GM19452 (cell line): ENCODE data around the gene HMHB1.
A peak's percentile ranks its signal among the peaks of the same experiment; 100 is the strongest.
"Not testable (repeated sequence)": the region's sequence is repeated elsewhere in the genome, so short reads cannot be mapped to it uniquely, and the experiment has no call there.

Experiments used
- ATAC-seq: cut with Tn5 transposase; IDR thresholded peaks from one replicate; pipeline ENCODE4 v1.9.1; 2021; ENCODE audit not compliant: unreplicated experiment

The HMHB1 gene

DNA sequence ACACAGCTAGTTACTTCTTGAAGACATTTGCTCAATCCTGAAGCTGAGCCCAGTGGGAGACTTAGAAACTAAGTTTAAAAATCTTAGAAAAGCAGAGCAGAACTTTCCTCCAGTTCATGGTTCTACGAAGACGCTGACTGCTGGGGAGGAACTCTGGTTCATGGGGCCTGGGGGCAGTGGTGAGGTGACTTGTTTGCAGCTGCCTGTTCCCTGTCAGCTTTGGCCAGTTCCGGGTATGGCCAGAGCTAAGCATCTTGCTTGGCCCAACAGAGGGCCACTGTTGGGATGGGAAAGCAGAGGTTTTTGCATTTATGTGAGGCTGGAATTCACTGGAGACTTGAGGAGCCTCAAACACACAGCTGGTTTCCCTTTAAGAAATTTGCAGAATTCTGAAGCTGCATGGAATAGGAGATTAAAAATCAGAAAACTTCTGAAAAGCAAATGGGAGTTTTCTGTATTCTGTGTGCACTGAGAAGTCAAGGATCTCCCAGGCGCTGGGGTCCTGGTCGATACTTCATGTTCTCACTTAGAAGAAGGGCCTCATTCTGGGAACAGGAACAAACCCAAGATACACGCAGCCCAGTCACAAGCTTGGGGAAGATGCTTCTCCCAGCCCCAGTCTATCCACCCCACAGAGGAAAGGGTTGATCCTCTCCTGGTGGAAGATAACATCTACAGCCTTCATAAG, 10.6 kb upstream of the HMHB1 start:
- no peak for ATAC-seq

DNA sequence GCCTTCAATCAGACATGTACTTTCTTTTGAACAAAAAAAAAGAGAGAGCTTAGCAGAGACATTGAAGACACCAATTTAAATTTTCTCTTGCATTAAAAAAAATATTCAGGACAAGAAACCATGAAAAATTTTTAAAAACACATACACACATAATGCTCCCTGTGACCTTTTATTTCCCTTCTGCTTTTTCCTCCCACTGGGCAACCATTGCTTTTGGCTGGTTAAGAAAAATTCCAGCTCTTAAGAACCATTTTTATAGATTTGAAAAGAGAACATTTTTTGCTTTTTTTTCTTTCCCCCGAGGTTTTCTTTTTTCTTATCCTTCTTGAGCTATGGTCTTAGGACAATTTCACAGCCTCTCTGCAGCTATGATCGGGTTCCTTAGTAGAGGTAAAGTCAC, 6.1 kb upstream of the HMHB1 start:
- ATAC-seq = no peak

DNA sequence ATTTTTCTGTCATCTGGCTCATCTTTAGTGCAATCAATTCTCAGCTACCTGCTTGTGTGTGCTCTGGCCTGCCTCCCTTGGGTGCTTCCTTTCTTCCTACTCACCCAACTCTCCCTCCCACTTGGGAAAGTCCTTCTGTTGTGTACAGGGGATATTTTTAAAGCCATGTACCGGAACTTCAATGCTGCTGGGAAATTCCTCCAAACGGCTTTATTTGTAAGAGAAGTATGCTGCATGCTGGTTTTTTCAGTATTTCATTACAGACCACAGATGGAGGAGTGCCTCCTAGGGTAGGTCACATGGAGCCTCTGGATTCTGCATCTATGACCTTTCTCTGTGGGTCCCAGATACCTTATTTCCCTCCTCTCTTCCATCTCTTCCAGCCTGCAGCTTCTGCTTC, 5.4 kb upstream of the HMHB1 start:
- no peak for ATAC-seq

DNA sequence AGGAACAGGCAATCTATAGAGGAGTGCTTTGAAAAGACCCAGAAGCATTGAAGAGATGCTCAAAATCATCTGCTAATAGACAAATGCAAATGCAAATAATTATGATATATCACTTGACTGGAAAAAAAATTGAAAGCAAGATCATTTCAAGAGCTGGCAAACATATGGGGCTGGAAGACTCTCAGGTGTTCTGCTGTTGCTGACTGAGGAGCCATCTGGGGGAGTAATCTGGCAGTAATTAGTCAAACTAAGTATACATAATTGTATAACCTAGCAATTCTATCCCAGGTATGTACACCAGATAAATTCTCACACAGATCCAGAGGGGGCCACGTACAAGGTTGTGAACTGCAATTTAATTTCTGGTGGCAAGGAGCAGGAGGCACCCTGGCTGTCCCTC, 4.6 kb upstream of the HMHB1 start:
- no peak for ATAC-seq

DNA sequence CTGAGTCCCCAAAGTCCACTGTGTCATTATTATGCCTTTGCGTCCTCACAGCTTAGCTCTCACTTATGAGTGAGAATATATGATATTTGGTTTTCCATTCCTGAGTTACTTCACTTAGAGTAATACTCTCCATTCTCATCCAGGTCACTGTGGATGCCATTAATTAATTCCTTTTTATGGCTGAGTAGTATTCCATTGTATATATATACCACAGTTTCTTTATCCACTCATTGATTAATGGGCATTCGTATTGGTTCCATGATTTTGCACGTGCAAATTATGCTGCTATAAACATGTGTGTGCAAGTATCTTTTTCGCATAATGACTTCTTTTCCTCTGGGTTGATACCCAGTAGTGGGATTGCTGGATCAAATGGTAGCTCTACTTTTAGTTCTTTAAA, 4.4 kb downstream of the HMHB1 start:
- not testable (repeated sequence) for ATAC-seq

DNA sequence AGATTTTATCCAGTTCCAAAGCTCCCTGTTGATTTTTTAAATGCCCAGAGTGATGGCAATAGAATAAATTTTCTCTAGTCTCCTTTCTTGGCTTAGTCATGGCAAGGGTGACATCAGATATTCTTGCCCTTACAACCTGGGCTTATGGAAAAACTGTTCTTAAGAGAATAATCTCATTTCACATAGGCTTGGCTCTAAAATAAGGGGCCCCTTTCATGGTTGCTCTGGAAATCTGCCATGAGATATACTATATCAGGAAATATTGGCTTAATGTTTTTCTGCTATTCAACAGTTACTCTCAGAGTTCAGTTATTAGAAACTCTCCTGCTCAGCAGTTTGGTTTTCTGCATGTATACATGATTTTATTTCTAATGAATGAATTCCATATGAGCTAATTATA, 7.8 kb downstream of the HMHB1 start:
- no peak for ATAC-seq

DNA sequence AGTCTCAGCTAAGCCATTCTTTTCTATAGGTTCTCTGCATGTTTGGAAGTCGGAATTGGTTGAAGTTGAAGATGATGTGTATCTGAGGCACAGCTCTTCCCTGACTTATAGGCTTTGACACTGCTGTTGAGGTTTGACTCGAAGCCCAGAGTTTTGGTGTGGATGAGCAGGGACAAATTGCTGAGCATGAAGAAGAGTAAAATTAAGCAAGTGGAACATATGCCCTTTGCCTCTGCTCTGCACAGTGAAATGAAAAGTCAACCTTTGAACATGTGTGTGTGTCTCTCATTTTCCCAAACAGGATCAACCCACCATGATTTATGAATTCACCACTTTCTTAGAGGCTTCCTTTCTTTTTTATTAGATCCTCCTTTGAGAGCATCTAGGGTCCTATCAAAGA, 8.5 kb downstream of the HMHB1 start:
- ATAC-seq = no peak

DNA sequence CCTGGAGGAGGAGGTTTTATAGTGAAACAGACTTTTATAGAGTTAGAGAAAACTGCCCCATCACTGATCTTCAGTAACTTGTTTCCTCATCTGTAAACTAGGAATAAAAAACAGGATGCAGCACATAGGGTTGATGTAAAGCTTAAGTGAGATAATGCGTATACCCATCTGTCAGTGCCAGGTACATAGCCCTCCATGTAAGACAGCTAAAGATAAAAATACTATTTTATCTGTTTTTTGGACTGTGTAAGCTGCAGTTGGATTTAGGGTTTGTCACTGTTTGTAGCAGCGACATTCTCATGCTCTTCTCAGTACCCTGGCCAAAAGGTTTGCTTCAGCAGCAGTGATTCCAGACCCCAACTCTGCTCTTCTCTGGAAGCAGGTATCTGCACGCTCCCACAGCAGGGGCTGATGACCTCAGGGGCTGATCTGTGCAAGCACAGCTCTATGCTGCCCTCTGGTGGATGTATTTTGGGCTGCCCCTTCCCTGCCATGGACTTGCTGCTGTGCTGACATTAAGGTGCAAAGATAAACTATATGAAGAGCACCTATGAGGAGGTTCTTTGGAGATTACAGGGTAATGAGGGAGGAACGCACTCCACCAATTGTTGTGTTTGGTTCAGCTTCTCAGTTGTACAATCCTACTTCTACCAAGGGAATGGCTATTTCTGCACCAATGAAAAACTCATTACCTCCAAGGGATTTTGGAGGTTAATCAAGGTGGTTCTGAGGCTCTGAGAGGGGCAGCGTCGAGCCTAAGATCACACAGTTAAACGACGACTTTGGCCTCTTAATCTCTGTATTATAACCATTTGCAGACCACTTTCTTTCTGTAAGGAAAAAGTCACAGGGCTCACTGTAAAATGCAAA, 13.1 kb downstream of the HMHB1 start:
- ATAC-seq = peak; percentile 52

DNA sequence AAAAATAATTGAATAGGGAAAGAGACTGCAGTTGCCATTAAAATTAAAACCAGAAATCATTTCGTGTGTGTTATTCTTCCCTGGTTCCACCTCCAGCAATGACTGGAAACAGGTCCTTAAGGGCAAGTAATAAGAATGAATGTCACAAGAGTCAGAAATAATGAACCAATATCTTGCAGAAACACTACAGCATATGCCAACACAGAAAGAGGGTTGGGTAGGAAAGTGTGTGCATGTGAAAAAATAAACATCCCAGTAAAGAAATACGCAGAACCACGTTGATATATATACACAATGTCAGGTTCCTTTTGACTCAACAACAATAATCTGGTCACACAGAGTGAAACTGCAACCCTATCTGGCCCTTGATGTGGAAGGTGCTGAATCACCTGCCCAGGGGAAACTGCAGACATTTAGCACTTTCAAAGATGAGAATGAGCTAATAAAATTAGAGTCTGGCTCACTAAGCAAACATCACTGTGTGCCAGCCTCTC, 15.0 kb downstream of the HMHB1 start:
- ATAC-seq = peak; percentile 91

DNA sequence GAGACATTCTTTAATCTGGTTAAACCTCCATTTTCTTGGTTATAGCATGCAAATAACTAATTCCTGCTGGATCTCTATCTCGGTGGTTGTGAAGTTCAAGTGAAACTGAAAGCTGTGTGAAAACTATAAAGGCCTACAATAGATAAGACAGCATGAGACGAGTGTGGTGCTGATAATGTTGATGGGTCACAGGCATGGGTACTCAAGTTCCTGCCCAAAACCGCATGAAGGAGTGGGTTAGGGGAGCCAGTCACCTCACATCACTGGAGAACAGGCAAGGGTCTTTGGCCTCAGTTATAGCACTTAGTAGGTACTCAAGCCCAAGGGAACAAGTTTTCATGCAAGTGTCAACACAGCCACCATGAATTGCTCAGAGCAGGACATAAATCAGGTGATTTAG, 16.7 kb downstream of the HMHB1 start:
- ATAC-seq = no peak

DNA sequence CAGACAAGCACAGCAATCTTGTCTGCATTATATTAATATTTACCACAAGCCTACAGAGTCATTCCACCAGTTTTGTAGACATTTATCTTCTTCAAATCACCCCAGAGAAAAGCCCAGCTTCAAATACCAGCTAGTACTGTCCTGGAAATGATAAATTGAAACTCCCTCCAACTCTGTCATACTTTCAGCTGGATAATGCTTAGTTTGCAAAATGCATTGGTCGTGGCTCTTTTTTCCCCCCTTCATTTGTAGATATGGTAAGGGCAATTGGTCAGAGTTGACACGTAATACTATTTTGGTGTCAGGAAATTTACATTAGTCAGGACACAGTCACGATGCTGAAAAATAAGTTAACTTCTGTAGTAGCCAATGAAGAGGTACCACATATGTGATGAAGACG, 21.2 kb downstream of the HMHB1 start:
- ATAC-seq = no peak

DNA sequence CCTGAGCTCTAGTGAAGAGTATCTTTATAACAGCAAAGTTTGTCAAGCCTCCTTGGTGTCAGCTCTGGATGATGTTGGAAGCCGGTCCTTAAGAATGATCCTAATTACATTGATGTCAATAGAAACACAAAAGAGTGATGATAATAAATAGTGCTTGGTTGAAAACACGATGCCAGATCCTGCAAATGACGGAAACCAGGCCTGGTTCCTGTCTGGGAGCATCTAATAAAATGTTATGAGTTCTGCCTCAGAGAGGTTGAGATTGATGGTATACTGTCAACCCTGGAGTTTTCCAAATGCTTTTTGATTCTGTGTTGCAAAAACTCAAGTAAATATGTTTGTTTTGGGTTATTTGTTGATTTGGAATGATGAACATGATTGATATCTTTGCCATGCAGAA, 23.3 kb downstream of the HMHB1 start:
- no peak for ATAC-seq

DNA sequence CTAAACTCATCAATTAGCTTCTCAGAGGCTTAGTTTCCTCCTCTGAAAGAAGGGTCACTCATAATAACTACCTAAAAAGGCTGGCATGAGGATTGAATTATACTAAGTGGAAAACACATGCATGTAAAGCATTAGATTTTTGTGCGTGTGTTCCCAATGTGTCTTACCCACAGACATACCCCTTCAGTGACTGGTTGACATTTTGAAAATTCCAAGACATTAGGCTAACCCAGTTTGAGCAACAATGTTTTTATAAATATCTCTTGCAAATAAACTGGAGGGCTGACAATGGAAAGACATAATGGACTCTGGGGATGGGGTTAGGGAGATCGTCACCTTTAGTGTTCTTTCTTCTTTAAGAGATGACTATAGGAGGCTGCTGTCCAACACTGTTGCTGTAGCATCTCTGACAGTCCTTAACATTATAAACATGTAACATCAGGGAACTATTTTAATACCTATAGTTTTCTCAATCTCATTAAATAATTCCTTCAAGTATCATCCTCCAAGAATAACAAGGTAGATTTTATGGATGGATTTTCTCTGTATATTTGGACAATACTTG, 24.3 kb downstream of the HMHB1 start:
- ATAC-seq = no peak

DNA sequence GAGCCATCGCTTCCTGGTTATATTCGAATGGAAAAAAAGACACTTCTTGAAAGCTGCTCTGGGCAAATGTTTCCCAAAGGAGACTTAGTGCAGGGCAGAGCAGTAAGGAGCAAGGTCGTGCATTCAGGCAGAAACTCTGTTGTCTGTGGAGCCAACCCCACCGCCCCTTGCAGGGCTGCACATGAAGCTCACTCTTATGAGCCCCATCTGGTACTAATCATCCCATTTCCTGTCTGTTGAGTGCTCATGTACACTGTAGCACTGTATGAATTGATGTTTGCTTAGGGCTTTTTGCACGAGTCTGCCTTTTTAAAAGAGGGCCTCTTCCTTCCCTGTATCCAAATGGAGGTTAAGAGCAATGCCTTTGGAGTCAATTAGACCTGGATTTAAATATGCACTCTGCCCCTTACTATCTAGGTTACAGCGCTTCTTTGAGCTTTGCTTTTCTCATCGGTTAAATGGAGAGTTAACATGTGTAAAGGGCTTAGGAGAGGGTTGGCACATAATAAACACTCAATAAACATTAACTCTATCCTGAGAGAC, 25.4 kb downstream of the HMHB1 start:
- ATAC-seq = no peak

DNA sequence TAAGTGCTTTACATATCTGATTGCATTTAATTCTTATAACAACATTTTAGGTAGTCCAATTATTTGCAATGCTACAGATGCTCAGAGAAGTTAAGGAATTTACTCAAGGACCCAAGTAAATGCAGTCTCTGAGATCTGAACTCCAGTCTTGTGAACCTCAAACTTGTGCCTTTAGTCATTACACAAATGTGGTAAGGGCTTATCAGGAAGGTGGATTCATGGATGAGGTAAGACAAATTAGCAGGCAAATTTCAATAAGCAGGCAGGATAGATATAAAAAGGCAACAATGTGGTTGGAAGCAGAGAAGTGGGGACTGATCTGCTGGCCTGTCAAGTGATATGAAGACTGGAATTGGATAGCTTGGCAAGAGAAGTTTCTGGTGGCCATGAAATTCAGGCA, 29.5 kb downstream of the HMHB1 start:
- no peak for ATAC-seq

DNA sequence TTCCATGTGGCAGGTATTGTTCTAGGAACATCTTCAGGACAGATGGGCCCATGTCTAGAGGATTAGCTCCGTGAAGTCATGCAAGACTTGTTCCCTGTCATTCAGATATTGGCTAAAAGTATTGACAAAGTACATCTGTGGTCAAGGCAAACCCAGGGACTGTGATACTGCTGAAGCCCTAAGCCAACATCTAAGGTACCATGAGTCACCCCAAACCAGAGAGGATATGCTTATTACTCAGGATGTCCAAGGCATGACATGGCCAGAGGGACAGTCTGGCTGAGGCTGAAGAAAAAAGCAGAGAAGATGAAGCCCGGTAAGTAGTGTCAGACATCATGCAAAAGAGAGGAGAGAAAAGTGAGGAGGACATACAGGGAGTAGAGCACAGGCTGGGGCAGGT, 31.0 kb downstream of the HMHB1 start:
- no peak for ATAC-seq

DNA sequence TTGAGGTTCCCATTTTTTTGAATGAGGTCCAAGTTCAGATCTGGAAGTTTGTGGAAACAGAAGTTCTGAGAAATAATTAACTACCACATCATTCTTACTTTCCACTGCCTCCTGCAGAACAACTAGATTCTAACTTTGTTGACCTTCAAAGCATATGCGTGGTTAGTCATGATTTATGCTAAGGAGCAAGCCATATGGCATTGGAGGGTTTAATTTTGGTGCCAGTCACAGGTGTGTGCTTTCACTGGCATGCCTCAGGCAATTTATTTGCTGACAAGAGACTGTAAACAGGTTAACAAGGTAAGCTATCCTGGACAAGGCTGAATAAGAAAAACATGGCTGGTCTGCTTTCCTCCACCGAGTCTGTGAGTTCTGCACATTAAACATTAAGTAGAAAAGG, 31.5 kb downstream of the HMHB1 start:
- no peak for ATAC-seq

DNA sequence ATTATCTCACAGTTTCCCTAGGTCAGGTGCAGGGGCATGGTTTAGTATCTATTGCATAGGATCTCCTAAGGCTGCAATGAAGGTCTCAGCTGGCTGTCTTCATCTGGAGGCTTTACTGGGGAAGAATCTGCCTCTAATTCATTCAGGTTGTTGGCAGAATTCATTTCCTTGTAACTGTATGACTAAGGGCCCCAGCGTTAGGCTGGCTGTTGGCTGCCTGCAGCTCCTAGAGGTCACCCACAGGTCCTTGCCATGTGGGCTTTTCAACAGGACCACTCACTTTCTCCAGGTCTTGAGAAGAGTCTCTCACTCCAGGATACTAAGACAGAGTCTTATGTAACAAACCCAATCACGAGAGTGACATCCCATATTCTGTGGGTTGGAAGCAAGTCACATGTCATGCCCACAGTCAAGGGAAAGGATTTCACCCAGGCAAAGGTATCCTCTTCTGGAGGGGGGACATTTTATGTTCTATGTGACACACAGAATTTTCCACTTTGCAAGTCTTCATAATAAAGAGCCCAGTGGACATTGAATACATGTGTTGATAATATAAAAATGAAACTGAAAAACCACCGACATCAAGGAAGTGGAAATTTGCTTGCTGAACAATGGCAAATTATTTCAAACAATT, 38.2 kb downstream of the HMHB1 start:
- peak; percentile 70 for ATAC-seq

DNA sequence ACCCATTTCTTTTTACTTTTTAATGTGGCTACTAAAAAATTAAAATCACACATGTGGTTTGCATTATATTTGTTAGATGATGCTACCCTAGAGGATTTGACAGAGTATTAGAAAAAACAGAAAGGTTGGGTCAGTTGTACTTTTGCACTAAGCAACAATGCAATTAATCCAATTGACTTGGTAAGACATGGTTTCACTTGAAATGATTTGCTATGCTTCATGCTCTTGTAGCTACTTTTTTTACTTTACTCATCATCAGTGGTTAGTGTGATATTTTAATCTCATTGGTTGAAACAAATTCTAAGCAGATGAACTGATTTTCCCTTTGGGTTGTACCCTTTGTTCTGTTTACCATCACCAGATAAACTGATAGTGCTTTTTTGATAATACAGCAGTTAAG, 39.4 kb downstream of the HMHB1 start:
- no peak for ATAC-seq

DNA sequence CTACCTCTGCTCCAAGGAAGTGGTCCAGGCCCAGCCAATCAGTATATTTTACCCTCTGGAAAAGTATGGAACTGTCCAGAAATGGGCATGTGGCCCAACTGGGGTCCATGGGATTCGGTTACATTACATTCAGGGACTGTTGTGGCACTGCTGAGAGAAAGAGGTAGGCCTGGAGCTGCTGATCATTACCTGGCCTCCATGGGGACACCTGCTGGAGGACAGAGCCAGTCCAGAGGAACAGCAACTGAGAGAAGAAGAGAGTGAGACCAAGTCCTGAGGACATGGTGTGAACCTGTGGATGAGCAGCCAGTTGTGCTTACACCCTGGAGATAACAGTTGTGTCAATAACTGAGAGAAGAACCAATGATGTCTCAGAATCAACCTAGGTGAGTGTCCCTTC, 48.2 kb downstream of the HMHB1 start:
- no peak for ATAC-seq

DNA sequence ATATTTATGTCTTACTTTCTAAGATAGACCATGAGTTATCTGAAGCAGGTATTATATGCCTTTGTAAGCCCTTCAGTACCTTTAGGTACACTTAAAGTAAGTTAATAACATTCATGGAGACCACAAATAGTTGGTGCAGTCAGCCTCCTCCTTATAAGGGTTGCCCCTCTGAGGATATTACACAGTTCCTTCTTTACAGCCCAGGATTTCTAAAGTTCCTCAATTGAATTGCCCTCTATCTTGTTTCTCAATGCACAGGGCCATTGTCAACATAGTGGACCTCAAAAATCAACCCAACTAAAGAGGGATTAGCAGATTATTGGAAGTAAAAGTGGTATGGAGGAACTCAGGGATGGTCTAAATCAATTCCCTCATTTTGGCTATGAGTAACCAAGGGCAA, 50.3 kb downstream of the HMHB1 start:
- ATAC-seq = no peak
